ENCODE results near the gene ZXDC.

ZXDC gene

DNA sequence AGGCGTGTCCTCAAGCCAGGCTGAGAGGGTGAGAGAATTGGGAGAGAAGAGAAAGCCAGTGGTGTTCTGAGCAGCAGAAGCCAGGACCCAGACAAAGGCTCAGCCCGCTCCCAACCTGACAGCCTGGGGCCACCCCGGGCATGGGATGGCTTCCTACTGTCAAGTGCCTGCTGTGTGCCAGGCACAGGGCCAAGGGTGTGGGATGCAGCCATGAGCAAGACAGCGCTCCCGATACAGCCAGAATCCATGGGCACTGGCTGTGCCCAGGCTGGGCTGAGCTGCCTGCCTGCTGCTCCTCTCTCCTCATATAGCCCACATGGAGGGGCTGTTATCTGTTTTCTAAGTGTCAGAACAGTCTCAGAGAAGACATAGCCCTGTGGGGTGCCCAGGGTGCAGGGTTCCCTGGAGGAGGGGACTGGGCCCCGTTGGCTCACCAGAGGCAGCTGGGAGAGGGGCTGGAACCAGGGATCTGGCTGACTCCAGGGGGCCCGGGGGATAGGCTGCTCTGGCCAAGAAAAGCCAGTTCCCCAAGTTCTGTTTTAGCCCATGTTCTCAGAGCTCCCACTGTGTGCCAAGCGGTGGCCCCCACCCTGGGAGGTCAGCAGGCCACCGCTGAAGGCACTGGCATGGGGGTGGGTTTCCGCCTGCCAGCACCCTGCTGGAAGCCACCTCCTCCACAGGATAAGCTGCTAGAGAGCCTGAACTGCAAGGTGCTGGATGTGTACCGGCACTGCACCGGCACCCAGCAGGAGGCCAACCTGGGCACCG, 42.0 kb downstream of the ZXDC start:
- no peak for DNase-seq

DNA sequence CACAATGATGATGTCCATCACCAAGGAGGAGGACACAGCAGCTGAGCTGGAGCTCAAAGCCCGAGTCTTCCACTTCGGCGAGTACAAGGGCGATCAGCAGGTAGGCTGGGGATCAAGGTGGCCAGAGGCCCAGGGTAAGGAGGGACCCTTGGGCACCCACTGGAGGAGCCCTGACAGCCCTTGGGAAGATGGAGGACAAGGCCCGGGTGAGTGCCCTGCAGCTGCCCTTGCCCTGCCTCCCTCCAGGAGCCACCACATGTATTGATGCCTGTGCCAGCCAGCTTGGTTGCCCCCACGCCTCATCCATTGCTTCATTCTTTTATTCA, 42.6 kb downstream of the ZXDC start:
- no peak for DNase-seq

DNA sequence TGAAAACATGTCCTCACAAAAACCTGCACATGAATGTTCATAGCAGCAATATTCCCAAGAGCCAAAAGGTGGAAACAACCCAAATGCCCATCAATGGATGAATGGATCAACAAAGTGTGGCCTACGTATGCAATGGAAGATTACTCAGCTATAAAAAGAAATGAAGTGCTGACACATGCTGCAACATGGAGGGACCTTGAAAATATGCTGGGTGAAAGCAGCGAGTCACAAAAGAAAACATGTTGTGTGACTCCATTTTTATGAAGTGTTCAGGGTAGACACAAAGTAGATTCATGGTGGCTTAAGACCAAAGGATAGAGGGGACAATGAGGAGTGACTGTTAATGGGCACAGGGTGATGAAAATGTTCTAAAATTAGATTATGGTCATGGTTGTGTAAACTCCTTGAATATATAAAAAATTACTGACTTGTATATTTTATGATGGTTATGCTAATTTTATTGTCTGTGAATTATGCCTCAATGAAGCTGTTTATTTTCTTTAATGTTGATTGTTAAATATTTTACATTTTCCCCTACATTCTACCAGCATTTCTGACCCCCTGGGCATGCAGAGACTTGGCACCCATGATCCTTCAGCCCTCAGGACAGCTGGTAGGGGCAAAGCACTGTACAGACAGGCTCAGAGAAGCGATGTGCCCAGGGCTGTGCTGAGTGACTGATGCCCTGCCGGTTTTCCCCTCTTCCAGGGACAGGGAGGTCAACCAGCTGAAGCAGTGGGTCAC, 43.2 kb downstream of the ZXDC start:
- no peak for DNase-seq

DNA sequence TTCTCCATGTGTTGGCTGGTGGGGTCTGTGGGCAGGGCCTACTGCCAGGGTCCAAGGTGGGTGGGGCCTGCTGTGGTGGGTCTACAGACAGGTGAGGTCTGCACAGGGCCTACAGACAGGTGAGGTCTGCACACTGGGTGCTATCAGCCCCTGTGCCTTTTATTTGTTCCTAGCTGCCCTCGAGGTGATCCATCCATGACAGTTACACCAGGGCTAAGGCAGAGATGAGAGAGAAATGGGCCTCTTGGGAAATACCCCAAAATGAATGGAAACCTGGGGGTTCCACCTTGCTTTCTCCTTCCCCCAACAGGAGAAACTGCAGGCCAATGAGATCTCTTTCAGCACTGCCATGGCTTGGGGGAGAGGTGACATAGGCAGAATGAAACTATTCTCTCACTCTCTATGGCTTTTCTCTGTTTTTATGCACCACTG, 44.6 kb downstream of the ZXDC start:
- DNase-seq: no peak

DNA sequence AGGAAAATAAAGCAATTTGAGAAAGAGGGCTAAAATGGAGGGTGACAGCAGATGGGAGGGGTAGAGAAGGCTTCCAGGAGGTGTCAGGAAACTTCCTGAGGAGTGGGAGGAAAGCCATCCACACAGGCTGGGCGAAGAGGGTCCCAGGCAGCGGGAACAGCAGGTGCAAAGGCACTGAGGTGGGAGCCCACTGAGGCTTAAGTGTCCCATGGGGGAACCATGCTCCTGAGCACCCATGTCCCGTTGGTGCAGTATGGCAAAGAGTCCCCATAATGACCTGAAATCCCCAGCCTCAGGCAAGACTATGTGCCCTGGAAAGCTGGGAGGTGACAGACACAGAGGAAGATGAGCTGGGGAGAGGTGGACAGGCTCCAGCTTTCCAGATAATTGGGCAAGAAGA, 50.9 kb downstream of the ZXDC start:
- no peak for DNase-seq

DNA sequence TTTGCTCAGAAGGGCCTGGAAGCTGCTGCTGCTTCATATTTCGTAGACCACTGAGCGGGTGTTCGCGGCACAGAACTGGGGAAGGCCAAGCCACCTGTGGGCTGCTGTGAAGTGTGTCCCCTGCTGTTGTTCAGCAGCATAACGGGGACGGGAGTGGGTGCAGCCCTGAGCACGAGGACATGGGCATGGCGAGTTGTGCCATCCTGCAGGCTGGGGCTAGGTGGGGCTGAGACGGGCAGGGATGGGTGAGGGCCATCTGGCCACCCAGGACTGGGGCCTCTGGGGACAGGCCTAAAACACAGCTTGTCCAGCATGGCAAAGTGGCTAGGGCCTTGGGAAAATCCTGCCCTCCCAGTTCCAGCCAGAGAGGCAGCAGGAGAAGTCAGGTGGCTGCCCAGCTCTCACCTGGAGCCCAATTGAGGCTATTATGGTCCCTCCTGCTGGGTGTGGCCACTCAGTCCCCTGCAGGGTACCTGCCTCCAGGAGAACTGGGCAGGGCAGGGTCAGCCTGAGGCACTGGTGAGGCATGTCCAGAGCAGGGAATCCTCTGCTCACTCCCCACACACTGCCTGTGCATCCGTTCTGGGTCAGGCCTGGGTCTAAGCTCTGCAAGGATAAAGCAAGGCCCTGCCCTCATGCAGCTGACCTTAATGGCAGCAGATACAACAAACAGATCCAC, 51.5 kb downstream of the ZXDC start:
- no peak for DNase-seq

DNA sequence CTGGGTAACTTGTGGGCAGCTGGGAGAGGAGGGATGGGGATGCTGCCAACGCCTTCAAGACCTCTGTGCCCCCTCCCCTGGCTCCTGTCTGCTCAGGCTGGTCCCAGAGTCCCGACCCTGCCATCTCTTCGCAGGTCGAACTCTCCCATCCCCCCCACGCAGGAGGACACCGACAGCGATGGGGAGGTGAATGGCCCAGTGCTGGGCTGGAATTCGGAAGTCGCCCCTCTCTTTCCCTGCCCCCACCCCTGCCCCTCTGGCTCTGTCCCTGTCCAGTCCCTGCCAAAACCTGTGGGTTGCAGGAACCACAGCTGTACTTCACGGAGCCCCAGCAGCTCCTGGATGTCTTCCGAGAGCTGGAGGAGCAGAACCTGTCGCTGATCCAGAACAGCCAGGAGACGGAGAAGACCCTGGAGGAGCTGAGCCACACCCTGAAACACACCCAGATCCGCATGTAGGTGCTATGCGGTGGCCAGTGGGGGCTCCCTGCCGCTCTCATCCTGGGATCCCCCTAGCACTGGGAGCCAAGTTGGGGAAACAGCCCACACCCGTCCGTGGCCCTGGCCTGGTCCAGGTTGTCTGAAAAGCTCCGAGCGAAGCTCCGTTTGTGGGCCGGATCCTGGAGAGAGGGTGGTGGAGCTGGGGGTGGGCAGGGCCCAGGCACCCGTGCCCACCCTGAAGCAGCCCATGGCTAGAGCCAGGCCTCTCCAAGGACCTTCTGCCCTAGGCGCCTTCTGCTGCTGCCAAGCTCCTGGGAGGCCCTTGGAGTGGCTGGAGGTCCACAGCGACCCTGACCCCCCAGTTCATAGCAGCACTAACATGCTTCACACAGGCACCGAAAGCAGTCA, 52.3 kb downstream of the ZXDC start:
- no peak for DNase-seq

DNA sequence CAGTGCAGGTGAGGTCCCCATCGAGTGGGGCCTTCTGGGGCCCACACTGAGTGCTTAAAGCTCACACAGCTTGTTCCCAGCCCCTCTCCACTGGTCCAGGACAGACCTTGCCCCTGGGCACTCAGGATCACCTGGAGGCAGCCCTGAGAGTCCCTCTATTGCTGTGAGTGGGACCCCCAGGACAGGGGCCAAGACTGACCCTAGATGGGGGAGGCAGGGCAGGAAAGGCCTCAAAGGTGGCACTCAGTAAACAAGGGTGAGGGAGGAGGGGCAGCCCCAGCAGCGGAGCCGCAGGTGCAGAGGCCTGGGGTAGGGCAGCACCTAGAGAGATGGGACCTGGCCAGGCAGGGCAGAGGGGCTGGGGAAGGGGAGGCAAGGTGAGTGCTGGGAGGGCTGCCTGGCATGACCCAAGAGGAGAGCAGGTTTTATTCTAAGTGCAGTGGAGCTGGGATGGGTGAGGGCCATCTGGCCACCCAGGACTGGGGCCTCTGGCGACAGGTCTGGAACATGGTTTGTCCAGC, 53.1 kb downstream of the ZXDC start:
- no peak for DNase-seq

DNA sequence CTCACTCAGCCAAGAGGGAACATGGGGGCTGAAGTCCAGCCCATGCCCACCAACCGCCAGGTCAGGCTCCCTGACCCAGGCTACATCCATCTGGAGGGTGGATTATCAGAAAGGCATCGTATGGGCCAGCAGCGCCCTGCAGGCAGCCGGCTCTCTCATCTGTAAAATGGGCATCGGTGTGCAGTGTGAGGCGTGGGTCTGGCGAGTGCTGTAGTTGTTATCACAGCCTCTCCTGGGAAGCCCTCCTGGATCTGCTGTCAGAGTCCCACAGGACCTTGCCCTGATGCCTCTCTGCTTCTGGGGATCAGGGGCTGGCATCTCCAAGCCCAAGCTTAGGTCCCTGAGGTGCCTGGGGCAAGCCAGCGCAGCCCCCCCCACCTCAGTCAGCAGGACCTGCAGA, 53.6 kb downstream of the ZXDC start:
- no peak for DNase-seq

DNA sequence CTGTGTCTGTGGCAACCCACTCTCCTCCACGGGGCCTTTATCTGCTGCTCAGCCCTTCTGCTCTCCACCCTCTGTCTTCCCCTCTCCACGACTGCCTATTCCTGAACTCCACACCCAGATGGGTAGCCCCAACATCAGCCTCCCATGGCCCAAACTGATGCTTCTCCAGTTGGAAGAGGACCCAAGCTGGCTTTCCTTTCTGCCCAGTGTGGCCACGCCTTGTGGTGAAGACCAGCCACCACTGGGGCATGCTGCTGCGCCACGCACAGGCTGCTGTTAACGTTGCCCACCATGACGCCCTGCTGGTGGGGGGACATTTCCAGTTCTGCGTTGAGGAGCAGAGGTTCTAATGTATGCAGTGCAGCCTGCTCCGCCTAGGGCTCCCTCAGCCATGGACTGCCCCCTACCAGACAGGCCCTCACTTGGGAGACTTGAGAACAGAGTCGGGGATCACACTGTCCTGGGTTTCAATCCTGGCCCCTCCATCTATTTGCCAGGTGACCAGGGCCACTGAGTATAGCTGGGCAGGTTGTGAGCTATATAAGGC, 54.0 kb downstream of the ZXDC start:
- no peak for DNase-seq

DNA sequence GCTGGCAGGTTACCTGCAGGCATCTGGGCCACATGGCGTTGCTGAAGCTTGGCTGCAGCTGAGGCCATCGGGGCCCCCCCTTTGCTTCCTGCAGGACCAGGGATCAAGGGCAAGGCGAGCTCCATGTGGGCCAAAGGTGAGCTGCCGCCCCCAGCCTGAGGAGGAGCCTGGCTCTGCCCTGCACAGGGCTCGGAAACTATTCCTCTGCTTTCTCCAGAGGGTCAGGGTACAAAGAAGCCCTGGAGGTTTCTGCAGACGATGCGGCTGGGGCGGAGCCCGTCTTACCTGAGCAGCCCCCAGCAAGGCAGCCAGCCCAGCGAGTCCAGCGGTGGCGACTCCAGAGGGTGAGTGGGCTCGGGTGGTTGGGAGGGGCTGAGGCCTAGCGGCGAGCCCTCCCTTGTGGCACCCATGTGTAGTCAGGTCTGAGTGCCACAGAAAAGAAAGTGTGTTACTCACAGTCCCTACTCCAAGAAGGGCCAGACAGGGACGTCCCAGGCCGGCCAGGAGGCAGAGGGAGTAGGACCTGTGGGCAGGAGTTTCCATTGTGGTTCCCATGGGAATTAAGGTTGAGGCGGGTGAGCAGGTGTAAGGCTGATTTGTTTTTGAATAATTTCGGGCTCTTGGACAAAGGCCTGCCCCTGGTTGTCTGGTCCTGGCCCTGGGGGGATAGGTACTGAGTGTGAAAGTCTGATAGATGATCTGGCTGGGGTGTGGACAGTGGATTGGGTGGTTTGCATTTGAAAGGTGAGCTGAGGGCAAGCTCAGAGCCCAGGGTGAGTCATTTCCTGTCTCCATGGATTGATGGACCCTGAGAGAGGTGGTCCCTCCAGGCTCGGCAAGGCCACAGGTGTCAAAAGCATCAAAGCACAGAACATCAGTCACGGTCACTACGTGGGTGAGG, 55.6 kb downstream of the ZXDC start:
- no peak for DNase-seq

DNA sequence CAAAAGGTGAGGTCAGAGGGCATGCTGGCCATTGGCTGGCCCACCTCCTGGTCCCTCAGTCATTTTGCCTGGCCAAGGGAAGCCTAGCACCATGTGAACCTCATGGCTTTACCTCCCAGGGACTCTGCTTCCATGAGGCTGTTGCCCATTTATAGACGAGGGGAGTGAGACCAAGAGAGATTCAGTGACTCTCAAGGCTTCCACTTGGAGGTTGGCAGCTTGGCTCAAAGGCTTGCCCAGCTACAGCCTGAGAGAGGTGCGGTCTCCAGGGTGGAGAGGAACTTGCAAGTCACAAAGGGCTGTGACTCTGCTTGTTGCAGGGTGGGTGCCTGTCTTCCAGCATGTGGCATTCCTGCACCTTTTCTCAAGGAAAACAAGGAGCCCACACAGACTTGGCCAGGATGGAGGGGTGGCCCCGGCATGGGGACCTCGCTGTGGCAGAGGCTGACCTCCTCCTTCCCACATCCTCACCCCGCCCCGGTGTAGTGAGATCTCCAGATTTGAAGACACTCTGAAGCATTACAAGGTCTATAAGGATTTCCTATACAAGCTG, 56.5 kb downstream of the ZXDC start:
- DNase-seq: no peak

DNA sequence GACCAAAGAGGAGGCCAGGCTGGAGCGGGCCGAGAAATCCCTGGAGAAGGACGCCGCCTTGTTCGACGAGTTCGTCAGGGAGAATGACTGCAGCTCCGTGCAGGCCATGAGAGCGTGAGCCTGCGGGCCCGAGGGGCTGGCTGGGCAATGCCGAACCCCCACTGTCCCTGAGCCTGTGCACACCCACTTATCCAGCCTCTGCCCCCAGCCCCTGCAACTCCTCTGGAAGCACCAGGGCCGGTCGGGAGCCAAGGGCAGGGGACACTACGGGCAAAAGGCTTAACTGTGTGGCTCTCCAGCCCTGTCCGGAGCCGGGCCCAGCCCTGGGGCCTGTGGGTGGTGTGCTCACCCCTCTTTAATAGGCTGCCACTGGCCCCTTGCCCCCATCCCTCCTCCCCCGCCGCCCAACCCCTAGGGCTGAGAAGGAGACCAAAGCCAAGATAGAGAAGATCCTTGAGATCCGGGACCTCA, 57.0 kb downstream of the ZXDC start:
- DNase-seq: no peak

DNA sequence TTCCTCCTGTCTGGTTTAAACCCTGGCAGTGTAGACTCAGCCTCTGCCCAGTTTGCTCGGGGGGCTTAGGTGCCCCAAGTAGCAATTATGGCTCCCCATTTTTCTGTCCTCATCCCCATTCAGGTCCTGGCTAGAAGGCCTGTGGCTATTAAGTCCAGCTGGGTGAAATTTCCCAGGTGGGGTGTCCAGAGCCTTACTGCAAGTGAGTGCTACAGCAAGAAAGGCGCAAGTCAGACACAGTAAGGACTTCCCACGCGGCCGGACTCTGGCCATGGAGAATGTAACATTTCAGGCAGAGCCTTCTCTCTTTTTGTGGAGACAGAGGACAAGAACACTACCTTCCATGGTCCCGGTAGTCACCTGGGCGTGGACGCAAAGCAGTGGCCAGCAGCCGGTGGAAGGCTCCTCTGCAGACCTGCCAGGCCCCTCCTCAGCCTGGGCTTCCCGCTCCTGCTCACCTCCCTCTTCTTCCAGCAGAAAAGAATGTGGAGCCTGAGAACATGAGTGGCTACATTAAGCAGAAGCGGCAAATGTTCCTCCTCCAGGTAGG, 57.6 kb downstream of the ZXDC start:
- no peak for DNase-seq

DNA sequence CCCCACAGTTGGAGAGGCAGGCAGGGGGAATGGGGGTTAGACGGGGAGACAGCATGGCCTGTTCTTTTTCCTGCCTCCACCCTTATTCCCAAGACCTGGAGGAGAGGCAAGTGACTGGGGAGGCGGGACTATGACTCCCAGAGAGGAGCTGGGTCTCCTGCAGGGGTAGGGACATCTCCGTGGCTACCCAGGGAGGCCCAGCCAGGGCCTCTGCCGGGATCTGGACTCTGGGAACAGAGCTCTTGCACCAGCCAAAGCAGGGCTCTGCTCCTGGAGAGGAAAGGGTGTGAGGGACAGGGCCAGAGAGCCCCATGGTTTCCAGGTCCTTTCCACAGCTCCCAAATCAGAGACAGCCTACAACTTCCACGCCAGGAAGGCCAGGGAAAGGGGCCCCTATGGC, 58.2 kb downstream of the ZXDC start:
- DNase-seq: no peak

DNA sequence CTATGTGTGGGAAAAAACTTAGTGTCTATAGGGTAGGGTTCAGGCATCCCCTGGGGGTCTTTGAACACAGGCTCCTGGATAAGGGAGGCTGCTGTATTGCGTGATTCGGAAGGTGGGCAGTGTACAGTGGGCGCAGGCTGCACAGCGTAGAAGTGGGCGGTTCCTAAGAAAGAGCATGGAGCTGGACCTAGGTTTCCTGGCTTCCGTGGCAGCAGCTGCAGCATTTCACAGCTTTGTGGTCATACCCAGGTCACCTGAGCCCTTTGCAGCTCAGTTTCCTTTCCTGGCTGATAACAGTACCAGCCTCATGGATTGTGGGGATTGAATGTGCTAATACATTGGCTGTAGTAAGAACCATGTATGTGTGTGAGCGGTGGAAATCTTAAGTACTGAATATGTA, 58.7 kb downstream of the ZXDC start:
- DNase-seq: no peak

DNA sequence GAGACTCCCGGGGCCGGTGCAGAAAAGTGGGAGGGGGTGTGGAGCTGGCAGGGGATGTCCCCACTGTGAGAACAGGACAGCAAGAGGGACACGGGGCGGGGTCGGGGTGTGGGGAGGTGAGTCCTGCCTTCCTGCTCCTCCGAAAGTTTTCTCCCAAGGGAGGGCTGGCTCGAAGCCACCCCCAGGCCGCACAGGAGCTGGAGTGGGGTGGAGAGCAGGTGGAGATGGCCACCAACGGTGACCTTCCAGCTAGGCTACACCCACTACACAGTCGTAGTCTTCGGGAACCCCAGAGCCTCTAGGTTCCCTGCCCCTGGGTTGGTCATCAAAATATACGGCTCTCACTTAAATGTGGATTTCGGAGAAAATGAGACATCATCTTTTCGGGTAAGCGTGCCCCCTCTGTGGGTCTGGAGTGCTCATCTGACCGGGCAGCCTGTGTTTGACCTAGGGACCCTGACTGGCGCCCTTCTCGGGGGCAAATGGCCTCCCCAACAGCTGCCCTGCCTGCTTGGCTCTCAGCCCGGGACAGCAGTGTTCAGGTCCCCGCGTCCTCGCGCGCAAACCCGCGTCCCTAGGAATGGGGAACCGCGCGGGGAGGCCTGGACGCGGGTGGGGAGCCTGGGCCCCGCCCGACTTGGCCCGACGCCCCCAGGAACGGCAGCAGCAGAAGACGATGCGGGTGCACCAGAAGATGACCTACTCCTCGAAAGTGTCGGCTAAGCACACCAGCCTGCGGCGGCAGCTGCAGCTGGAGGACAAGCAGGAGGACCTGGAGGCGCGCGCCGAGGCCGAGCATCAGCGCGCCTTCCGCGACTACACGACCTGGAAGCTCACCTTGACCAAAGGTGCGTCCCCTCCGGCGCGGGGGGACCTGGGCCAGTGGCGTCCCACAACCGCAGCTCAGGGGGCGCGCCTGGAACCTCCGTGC, 59.8 kb downstream of the ZXDC start:
- no peak for DNase-seq

DNA sequence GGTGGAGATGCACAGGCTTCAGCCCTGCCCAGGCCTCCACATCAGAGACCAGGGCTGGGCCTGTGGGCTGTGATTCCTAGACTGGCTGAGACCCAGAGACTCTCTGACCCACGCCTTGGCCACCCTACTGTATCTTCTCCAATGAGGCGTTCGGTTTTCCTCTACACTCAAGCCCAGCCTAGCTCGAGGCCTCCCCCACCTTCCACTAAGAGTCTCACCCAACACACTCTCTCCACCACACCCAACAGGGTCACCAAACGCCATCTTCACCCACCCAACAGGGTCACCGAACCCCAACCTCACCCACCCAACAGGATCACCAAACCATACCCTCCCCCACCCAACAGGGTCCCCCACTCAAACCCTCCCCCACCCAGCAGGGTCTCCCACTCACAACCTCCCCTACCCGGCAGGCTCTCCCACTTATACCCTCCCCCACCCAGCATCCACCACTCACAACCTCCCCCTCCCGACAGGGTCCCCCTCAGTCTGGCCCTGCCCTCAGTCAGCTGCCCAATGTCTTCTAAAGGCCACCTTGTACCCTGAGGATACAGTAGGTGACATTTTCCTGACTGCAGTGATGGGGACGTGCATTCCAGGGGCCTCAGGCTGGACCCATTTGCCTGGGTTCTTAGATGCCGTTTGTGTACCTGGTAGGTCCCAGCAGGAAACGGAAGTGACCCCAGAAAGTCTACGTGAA, 60.6 kb downstream of the ZXDC start:
- DNase-seq: no peak

DNA sequence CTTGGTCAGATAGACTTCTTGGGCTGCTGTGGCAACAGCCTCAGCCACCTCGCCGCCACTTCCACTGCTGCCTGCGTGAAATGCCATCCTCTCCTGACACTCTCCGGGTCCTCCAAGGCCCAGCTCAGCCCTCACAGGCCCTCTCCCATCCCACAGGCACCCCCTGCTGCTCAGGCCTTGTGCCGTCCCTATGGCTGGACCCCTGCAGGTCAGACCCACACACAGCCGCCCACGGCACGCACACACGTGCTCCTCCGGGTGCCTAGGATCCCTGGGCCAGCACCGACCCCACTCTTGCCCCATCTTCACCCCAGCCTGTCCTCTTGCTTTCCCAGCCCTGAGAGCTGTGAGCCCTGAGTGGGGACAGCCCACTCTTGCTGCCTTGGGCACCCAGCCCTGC, 61.3 kb downstream of the ZXDC start:
- DNase-seq: no peak
